Esophagus squamous epithelium (tissue), 4 donors: Measurements from ENCODE around the gene ST3GAL4.

Source experiments
- CTCF ChIP-seq, 6 experiments: fragments of 450-650 bp in 4 of 6; fragments of 200-600 bp in 2 of 6; sonication (generic) in 2 of 6; IDR thresholded peaks; one replicate each; pipeline ENCODE4 v1.5.1; 2016 to 2019; ENCODE audit warnings: antibody characterized with exemption in 6 of 6, mild to moderate bottlenecking in 4 of 6, moderate library complexity in 4 of 6
- POLR2A ChIP-seq, 4 donors: fragments of 450-650 bp; IDR thresholded peaks; one replicate each; pipeline ENCODE4 v1.6.1; 2017; ENCODE audit warnings: antibody characterized with exemption in 4 of 4, mild to moderate bottlenecking in 4 of 4, moderate library complexity in 3 of 4

- no peak for TF ChIP-seq CTCF (IDR thresholded peaks at IDR 0.05)
- no peak for TF ChIP-seq POLR2A (IDR thresholded peaks at IDR 0.05)
Observed at GRCh38 chr11:126400019-126400418, 44.5 kb downstream of the ST3GAL4 start.
